ENCODE measurements around the gene AUNIP.

The AUNIP gene

GRCh38 chr1:25811384-25812082, 47.7 kb downstream of the AUNIP start:
- Histone ChIP-seq H3K27ac (no peak overlapping the region), H3K4me3 (IDR thresholded peaks at IDR 0.05; ENCODE audit: insufficient read depth, low read depth, low read length) (no peak overlapping the region), H2AFZ (ENCODE audit: low read depth) (no peak overlapping the region), H3K4me2 (no peak overlapping the region), H3K36me3 (ENCODE audit: insufficient read depth) (no peaks in the 10 kb centered on the region), H3K79me2 (ENCODE audit: insufficient read depth, low read depth) (no peaks in the 10 kb centered on the region), H3K4me1 (ENCODE audit: low read depth, poor library complexity, severe bottlenecking) (peaks cover 9% of the 10 kb centered on the region), H3K27me3 (ENCODE audit: insufficient read depth, low read depth) (no peaks in the 10 kb centered on the region), H3K9ac (no peak overlapping the region), H4K20me1 (ENCODE audit: insufficient read depth) (no peaks in the 10 kb centered on the region)
- TF ChIP-seq, protein P1, sequence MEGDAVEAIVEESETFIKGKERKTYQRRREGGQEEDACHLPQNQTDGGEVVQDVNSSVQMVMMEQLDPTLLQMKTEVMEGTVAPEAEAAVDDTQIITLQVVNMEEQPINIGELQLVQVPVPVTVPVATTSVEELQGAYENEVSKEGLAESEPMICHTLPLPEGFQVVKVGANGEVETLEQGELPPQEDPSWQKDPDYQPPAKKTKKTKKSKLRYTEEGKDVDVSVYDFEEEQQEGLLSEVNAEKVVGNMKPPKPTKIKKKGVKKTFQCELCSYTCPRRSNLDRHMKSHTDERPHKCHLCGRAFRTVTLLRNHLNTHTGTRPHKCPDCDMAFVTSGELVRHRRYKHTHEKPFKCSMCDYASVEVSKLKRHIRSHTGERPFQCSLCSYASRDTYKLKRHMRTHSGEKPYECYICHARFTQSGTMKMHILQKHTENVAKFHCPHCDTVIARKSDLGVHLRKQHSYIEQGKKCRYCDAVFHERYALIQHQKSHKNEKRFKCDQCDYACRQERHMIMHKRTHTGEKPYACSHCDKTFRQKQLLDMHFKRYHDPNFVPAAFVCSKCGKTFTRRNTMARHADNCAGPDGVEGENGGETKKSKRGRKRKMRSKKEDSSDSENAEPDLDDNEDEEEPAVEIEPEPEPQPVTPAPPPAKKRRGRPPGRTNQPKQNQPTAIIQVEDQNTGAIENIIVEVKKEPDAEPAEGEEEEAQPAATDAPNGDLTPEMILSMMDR (conservative IDR thresholded peaks at IDR 0.05; ENCODE audit: low read depth, low read length) = no peak

- Histone ChIP-seq H3K4me3 (IDR thresholded peaks at IDR 0.05; ENCODE audit: insufficient read depth, low read depth, low read length) (no peak overlapping the region), H3K4me2 (no peak overlapping the region), H3K27me3 (ENCODE audit: insufficient read depth, low read depth) (no peaks in the 10 kb centered on the region), H3K9ac (no peak overlapping the region), H2AFZ (ENCODE audit: low read depth) (no peak overlapping the region), H3K79me2 (ENCODE audit: insufficient read depth, low read depth) (no peaks in the 10 kb centered on the region), H3K36me3 (ENCODE audit: insufficient read depth) (no peaks in the 10 kb centered on the region), H3K4me1 (ENCODE audit: low read depth, poor library complexity, severe bottlenecking) (peaks cover 9% of the 10 kb centered on the region), H3K27ac (no peak overlapping the region), H4K20me1 (ENCODE audit: insufficient read depth) (no peaks in the 10 kb centered on the region)
- TF ChIP-seq, protein P1 (conservative IDR thresholded peaks at IDR 0.05; ENCODE audit: low read depth, low read length) = peak; percentile 92
These were observed 48.6 kb downstream of the AUNIP start for GRCh38 chr1:25810341-25811299.

GRCh38 chr1:25809929-25810328, 49.3 kb downstream of the AUNIP start:
- no peaks in the 10 kb centered on the region for H3K36me3 ChIP-seq (ENCODE audit: insufficient read depth)

DNA sequence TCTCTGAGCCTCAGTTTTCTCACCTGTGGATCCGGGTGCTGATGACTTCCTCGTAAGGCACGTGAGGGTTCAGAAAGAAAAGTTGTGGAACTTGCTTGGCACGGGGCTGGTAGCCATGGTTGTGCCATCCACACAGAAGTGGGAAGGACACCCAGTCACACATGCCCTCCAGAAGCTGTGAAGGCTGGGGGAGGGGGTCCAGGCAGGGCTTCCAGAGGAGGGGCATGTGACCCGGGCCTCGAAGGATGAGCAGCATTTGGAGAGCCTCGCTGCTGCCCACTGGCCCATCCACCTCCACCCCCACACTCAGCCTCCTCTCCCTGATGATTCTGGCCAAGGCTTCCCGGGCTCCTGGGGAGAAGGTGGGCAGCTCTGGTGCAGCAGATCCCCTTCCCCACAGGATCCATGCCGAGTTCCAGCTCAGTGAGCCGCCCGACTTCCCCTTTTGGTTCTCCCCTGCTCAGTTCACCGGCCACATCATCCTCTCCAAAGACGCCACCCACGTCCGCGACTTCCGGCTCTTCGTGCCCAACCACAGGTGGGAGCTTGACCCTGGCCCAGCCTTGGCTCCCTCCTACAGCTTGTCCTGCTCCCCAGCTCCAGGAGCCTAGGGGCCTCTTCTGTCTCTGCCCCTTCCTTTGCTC, 49.9 kb downstream of the AUNIP start:
- TF ChIP-seq, protein P1 (conservative IDR thresholded peaks at IDR 0.05; ENCODE audit: low read depth, low read length) = no peak
- Histone ChIP-seq H3K27ac (no peak overlapping the region), H3K4me1 (ENCODE audit: low read depth, poor library complexity, severe bottlenecking) (peaks cover 15% of the 10 kb centered on the region), H3K4me2 (no peak overlapping the region), H3K9ac (no peak overlapping the region), H2AFZ (ENCODE audit: low read depth) (no peak overlapping the region), H3K4me3 (IDR thresholded peaks at IDR 0.05; ENCODE audit: insufficient read depth, low read depth, low read length) (no peak overlapping the region), H3K79me2 (ENCODE audit: insufficient read depth, low read depth) (no peaks in the 10 kb centered on the region), H4K20me1 (ENCODE audit: insufficient read depth) (no peaks in the 10 kb centered on the region), H3K36me3 (ENCODE audit: insufficient read depth) (no peaks in the 10 kb centered on the region), H3K27me3 (ENCODE audit: insufficient read depth, low read depth) (no peaks in the 10 kb centered on the region)

More at GRCh38 chr1:25809929-25810328, 49.3 kb downstream of the AUNIP start:
- H3K4me1 ChIP-seq (ENCODE audit: low read depth, poor library complexity, severe bottlenecking) = peaks cover 10% of the 10 kb centered on the region
- H3K4me2 ChIP-seq = no peak overlapping the region
- H3K27ac ChIP-seq = no peak overlapping the region
- no peaks in the 10 kb centered on the region for H3K27me3 ChIP-seq (ENCODE audit: insufficient read depth, low read depth)
- TF ChIP-seq, protein P1 (conservative IDR thresholded peaks at IDR 0.05; ENCODE audit: low read depth, low read length) = no peak
- no peaks in the 10 kb centered on the region for H4K20me1 ChIP-seq (ENCODE audit: insufficient read depth)
- H3K9ac ChIP-seq = no peak overlapping the region
- no peaks in the 10 kb centered on the region for H3K79me2 ChIP-seq (ENCODE audit: insufficient read depth, low read depth)
- H3K4me3 ChIP-seq (IDR thresholded peaks at IDR 0.05; ENCODE audit: insufficient read depth, low read depth, low read length) = no peak overlapping the region
- no peak overlapping the region for H2AFZ ChIP-seq (ENCODE audit: low read depth)
